ENCODE data around the gene RBM14.
A peak's percentile ranks its signal among the peaks of the same experiment; 100 is the strongest.
"Not testable (repeated sequence)": the region's sequence is repeated elsewhere in the genome, so short reads cannot be mapped to it uniquely, and the experiment has no call there.

Gene RBM14

GRCh38 chr11:66616379-66617154, at the start of gene RBM14:
Gene RBM14, plus strand, starts transcription at chr11:66616630. Its CDS starts 91 bp downstream, at chr11:66616721.
- DNase-seq (ENCODE audit: low spot score): peak; percentile 98

DNA sequence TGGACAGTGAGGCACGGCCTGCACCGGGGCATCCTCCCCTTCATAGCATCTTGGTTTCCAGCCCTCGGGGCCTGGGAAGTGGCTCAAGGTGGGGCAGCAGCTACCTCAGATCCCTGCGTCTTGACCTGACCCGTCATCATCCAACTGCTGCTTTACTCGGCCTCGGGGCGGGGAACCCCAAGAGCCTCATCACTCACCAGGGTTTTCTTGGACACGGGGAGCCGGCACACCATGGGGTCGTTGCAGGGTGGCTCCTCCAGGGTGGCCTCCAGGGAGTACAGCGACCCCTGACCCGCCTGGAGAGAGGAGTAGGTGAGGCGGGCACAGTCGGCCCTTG, 48.7 kb upstream of the RBM14 start:
- peak; percentile 10 for DNase-seq (ENCODE audit: low spot score)

GRCh38 chr11:66568124-66568916, 48.1 kb upstream of the RBM14 start, which contains the start of gene CTSF:
Gene CTSF, minus strand, starts transcription at chr11:66568606. Its CDS starts 120 bp downstream, at chr11:66568486.
- DNase-seq (ENCODE audit: low spot score): peak; percentile 87

DNA sequence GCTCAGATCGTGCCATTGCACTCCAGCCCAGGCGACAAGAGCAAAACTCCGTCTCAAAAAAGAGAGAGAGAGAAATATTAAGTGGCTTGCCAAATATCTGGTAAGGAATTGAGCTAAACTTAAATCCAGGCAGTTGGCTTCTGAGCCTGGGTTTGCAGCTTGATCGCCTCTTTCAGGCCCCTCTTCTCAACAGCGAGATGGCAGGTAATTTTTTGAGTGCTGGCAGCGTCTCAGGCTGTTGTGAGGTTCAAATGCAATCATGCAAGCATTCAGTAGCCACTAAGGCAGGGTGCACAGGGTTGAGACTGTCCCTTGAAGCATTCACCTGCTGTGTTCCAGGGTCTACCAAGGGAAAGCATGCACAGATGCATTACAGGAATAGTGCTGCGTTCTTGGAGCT, 47.4 kb upstream of the RBM14 start:
- DNase-seq (ENCODE audit: low spot score): no peak

DNA sequence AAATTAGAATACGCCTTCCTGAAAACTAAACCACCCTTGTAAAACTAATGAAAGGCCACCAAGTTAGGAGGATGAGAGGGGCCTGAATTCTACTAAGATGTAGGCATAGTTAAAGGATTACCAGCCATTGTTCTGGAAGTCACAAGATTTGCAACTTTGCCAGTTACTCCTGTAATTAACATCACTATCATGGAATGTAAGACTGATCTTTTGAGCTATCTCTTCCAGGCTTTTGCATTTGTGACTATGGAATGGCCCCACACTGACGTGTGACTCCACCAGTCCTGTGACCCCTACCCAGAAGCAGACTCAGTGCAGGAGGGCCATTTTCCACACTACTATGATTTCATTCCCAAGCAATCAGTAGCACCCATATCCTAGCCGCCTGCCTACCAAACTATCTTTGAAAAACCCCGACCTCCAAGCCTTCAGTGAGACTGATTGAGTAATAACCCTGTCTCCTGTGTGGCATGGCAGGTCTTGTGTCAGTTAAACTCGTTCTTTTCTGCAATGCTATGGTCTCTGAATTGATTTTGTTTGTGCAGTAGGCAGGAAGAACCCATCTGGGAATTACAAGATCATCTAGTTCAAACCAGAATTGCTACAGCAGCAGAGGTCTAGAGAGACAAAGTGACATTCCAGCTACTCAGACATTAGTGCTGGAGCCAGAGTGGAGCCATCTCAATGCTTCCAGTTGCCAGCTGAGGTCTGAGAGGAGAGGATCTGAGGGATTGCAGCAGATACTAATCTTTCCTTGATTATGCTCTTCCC, 46.2 kb upstream of the RBM14 start:
- peak; percentile 32 for DNase-seq (ENCODE audit: low spot score)

- no peak for DNase-seq (ENCODE audit: low spot score)
Measured at GRCh38 chr11:66570850-66571180, 45.6 kb upstream of the RBM14 start.

DNA sequence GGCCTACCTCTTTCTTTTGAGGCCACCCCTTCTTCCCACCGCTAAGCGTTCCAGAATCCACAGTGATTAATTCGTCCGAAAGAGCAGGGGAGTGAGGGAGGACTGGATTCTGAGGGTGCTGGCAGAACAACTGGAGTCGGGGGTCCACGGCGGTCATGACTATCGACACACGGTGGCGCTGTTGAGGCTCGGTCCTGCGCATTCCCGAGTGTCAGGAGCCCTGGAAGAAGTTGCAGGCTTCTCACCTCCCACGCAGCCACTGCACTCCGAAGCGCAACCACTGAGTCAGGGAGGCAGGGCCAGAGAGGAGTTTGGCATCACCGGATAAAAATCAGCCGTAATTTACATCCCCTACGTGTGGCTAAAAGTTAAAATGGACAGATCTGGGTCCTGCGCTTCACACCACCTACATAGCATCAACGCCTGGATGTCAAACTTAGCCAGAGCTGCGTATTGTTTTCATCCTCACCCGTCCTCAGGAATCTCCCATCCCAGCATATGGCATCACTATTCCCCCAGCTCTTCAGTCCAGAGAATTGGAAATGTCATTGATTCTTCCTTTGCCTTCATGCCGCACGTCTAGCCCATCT, 37.3 kb upstream of the RBM14 start:
- DNase-seq (ENCODE audit: low spot score): peak; percentile 92

GRCh38 chr11:66580803-66581202, 35.6 kb upstream of the RBM14 start:
- no peak for DNase-seq (ENCODE audit: low spot score)

- no peak for DNase-seq (ENCODE audit: low spot score)
Measured at GRCh38 chr11:66581261-66581660, 35.2 kb upstream of the RBM14 start.

GRCh38 chr11:66582565-66583147, 33.8 kb upstream of the RBM14 start:
- not testable (repeated sequence) for DNase-seq (ENCODE audit: low spot score)

DNA sequence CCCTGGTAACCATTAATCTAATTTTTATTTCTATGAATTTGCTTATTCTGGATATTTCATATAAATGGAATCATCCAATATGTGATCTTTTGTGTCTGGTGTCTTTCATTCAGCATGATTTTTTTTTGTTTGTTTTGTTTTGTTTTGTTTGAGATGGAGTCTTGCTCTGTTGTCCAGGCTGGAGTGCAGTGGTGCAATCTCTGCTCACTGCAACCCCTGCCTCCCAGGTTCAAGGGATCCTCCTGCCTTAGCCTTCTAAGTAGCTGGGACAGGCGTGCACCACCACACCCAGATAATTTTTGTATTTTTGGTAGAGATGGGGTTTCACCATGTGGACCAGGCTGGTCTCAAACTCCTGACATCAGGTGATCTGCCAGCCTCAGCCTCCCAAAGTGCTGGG, 31.0 kb upstream of the RBM14 start:
- not testable (repeated sequence) for DNase-seq (ENCODE audit: low spot score)

DNA sequence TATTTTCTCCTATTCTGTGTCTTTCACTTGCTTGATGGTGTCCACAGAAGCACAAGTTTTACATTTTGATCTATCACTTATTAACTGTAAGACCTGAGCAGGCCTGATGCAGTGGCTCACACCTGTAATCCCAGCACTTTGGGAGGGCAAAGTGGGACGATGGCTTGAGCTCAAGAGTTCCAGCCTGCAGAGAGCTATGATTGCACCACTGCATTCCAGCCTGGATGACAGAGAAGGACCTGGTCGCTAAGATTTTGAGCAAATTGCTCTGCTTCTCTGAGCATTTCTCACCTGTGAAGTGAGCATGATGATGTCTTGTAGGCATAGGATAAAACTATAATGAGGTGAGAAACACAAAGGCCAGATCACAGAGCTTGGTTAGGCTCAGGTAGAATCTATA, 30.3 kb upstream of the RBM14 start:
- no peak for DNase-seq (ENCODE audit: low spot score)

DNA sequence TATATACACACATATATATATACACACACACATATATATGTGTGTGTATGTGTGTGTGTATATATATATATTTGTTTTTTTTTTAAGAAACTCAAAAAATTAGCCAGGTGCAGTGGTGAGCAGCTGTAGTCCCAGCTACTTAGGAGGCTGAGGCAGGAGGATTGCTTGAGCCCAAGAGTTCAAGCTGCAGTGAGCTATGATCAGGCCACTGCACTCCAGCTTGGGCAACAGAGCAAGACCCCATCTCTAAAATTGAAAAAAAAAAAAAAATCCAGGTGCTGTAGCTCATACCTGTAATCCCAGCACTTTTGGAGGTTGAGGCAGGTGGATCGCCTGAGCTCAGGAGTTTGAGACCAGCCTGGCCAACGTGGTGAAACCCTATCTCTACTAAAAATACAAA, 27.1 kb upstream of the RBM14 start:
- not testable (repeated sequence) for DNase-seq (ENCODE audit: low spot score)

GRCh38 chr11:66589996-66590675, 26.3 kb upstream of the RBM14 start:
- DNase-seq (ENCODE audit: low spot score): no peak

GRCh38 chr11:66591175-66591574, 25.3 kb upstream of the RBM14 start:
- no peak for DNase-seq (ENCODE audit: low spot score)

DNA sequence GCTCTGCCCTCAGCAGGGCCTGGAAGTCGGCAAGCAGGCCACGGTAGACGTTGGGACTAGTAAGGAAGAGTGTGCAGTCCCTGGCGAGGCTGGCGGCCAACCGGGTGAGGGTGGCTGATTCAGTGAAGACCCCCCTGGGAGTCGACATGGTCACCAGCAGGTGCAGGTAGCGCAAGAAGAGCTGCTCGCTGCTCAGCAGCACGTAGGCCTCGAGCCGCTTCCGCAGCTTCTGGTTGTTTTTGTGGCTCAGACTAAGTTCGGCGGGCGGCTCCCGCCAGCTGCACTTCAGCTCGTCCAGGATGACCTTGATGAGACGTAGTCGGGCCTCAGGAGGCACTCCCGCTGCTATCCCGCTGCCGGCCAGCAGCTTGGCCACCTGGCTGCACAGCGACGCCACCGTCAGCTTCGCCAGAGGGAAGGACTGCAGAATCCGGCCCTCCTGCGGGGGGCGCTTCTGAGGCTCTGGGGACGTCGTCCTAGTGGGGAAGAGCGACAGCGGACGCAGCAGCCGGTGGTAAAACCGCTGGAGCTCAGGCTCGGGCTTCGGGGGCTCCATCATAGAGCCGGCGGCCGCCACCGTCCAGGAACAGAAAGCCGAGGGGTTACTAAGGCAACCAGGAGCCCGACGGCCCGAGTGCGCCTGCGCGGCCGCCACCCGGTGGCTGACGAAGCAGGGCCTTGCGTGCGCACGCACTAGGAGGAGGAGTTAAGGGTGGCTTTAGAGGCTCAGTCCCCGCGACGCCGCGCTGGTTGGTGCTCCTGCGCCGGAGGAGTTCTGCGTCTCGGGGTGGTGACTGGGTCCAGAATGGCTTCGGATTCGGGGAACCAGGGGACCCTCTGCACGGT, 23.8 kb upstream of the RBM14 start, which contains the start of the genes CCDC87 and CCS:
Gene CCDC87 (minus strand): TSS at position 607 of the 846 bp plus-strand sequence. CDS start 48 bp downstream, at position 559.
Gene CCS (plus strand): TSS at position 729 of the 846 bp plus-strand sequence. CDS start 77 bp downstream, at position 806.
- DNase-seq (ENCODE audit: low spot score): peak; percentile 100

DNA sequence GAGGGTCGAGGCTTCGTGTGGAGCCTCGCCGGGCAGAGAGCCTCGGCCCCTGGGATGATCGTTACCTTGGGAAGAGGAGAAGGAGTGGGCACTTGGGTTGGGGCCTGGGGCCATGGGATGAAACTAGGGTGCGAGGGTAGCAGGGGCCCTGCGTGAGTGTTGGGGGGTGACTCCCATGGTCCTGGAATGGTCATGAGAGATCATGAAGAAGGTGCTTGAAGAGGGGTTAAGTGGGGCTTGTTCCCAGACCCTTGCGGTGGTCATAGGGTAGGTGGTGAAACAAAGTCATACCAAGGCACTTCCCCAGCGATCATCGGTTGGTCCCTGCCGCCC, 23.2 kb upstream of the RBM14 start:
- DNase-seq (ENCODE audit: low spot score): no peak

GRCh38 chr11:66593650-66594049, 22.8 kb upstream of the RBM14 start:
- DNase-seq (ENCODE audit: low spot score): no peak

GRCh38 chr11:66595245-66595904, 21.1 kb upstream of the RBM14 start:
- no peak for DNase-seq (ENCODE audit: low spot score)

DNA sequence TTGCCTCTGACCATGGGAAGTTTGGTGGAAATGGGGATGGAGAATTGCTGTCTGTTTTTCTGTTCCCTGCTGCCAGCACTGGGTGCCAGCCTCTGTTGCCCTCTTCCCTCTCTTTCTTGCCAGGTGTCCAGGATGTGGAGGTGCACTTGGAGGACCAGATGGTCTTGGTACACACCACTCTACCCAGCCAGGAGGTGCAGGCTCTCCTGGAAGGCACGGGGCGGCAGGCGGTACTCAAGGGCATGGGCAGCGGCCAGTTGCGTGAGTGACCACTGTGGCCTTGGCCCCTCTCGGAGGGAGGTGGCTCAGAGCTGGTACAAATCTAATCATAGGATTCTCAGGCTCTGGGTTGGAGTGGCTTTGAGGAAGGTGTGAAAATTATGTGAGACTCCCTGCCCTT, 17.4 kb upstream of the RBM14 start:
- DNase-seq (ENCODE audit: low spot score): no peak
